MM.1S (cell line): ENCODE measurements around the gene KRT78.

Experiments used
- EZH2 ChIP-seq: fragments of 300-600 bp; sonication (generic); optimal IDR thresholded peaks from 2 replicates; pipeline ENCODE3; 2017; ENCODE audit warnings: low read depth, mild to moderate bottlenecking, antibody characterized with exemption, low read length, mixed read lengths
- EZH2phosphoT487 ChIP-seq: fragments of 300-600 bp; sonication (generic); IDR thresholded peaks from 2 replicates; pipeline ENCODE4 v1.6.1; 2018; ENCODE audit warnings: antibody characterized with exemption, low read length
- TF ChIP-seq, protein P1 (sequence below): fragments of 300-600 bp; sonication (generic); IDR thresholded peaks from 2 replicates; pipeline ENCODE4 v1.5.1; 2016; ENCODE audit warnings: antibody characterized with exemption, low read length, mixed read lengths

DNA sequence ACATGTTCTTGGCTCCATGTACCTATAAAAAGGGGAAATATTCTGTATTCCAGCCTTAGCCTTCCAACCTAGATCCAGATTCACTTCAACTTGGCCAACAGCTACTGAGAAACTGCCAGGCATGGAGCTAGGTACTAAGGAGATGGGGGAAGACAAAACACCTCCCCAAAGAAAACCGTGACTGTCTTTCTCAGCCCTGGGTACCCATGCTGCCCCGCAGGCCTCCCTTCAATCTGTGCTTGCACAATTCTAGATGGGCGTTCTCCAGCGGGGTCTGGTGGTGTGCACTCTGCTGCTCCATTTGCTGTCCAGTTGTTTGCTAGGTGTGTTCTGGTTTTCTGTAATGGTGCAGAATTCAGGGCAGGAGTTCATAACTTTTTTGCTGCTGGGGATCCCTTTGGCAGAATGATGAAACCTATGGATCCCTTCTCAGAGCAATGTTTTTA is 34.1 kb downstream of the KRT78 start:
- TF ChIP-seq, protein P1, sequence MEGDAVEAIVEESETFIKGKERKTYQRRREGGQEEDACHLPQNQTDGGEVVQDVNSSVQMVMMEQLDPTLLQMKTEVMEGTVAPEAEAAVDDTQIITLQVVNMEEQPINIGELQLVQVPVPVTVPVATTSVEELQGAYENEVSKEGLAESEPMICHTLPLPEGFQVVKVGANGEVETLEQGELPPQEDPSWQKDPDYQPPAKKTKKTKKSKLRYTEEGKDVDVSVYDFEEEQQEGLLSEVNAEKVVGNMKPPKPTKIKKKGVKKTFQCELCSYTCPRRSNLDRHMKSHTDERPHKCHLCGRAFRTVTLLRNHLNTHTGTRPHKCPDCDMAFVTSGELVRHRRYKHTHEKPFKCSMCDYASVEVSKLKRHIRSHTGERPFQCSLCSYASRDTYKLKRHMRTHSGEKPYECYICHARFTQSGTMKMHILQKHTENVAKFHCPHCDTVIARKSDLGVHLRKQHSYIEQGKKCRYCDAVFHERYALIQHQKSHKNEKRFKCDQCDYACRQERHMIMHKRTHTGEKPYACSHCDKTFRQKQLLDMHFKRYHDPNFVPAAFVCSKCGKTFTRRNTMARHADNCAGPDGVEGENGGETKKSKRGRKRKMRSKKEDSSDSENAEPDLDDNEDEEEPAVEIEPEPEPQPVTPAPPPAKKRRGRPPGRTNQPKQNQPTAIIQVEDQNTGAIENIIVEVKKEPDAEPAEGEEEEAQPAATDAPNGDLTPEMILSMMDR: no peak
- no peak for TF ChIP-seq EZH2phosphoT487
- TF ChIP-seq EZH2: no peak
